BE2C (cell line): ENCODE measurements around the gene LRRC53.
A peak's percentile ranks its signal among the peaks of the same experiment; 100 is the strongest.

Source experiments
- DNase-seq: peaks from one replicate; pipeline ENCODE4 v3.0.0-alpha.2; 2020
- H3K27me3 ChIP-seq: fragments of 250-450 bp; sonication (Bioruptor Pico); 2 replicates; pipeline ENCODE4 v1.5.1; 2020; ENCODE audit warnings: mild to moderate bottlenecking
- H3K36me3 ChIP-seq: fragments of 250-450 bp; sonication (Bioruptor Pico); 2 replicates; pipeline ENCODE4 v1.5.1; 2020; ENCODE audit warnings: mild to moderate bottlenecking
- H3K4me1 ChIP-seq: fragments of 250-450 bp; sonication (Bioruptor Pico); 2 replicates; pipeline ENCODE4 v1.5.1; 2020
- H3K4me3 ChIP-seq: 2 replicates; pipeline ENCODE4 v1.5.1; 2011; ENCODE audit warnings: low read depth, low read length
- H3K9me3 ChIP-seq: fragments of 250-450 bp; sonication (Bioruptor Pico); 2 replicates; pipeline ENCODE4 v1.5.1; 2020
- CTCF ChIP-seq: IDR thresholded peaks from 2 replicates; pipeline ENCODE4 v1.5.1; 2012; ENCODE audit warnings: mild to moderate bottlenecking, low read depth, low read length

LRRC53 gene

GRCh38 chr1:74434321-74434720, 78.1 kb downstream of the LRRC53 start:
- H3K36me3 ChIP-seq = no peaks in the 10 kb centered on the region
- DNase-seq = no peak
- no peak for TF ChIP-seq CTCF
- H3K4me3 ChIP-seq = no peak overlapping the region
- no peaks in the 10 kb centered on the region for H3K27me3 ChIP-seq
- no peaks in the 10 kb centered on the region for H3K4me1 ChIP-seq
- H3K9me3 ChIP-seq = no peaks in the 10 kb centered on the region

GRCh38 chr1:74432325-74432724, 80.1 kb downstream of the LRRC53 start:
- DNase-seq = no peak
- Histone ChIP-seq H3K4me3 (no peak overlapping the region), H3K9me3 (no peaks in the 10 kb centered on the region), H3K27me3 (no peaks in the 10 kb centered on the region), H3K4me1 (no peaks in the 10 kb centered on the region), H3K36me3 (no peaks in the 10 kb centered on the region)
- no peak for TF ChIP-seq CTCF

GRCh38 chr1:74431531-74431930, 80.9 kb downstream of the LRRC53 start:
- no peak for DNase-seq
- Histone ChIP-seq H3K9me3 (no peaks in the 10 kb centered on the region), H3K4me3 (no peak overlapping the region), H3K27me3 (no peaks in the 10 kb centered on the region), H3K36me3 (no peaks in the 10 kb centered on the region), H3K4me1 (no peaks in the 10 kb centered on the region)
- no peak for TF ChIP-seq CTCF

GRCh38 chr1:74430342-74430934, 82.0 kb downstream of the LRRC53 start:
- no peak for TF ChIP-seq CTCF
- Histone ChIP-seq H3K27me3 (no peaks in the 10 kb centered on the region), H3K9me3 (no peaks in the 10 kb centered on the region), H3K4me3 (no peak overlapping the region), H3K36me3 (no peaks in the 10 kb centered on the region), H3K4me1 (no peaks in the 10 kb centered on the region)
- no peak for DNase-seq

GRCh38 chr1:74429580-74429979, 82.8 kb downstream of the LRRC53 start:
- Histone ChIP-seq H3K36me3 (no peaks in the 10 kb centered on the region), H3K4me3 (no peak overlapping the region), H3K27me3 (no peaks in the 10 kb centered on the region), H3K4me1 (no peaks in the 10 kb centered on the region), H3K9me3 (no peaks in the 10 kb centered on the region)
- DNase-seq = peak; percentile 6
- TF ChIP-seq CTCF = no peak

- H3K4me1 ChIP-seq = no peaks in the 10 kb centered on the region
- no peaks in the 10 kb centered on the region for H3K27me3 ChIP-seq
- TF ChIP-seq CTCF = no peak
- H3K9me3 ChIP-seq = no peaks in the 10 kb centered on the region
- DNase-seq = no peak
- H3K36me3 ChIP-seq = no peaks in the 10 kb centered on the region
- H3K4me3 ChIP-seq = no peak overlapping the region
Observed at GRCh38 chr1:74427681-74428080, 84.7 kb downstream of the LRRC53 start.
